Stomach (tissue), 4 donors: Measurements from ENCODE around the gene SEMA7A.

Source experiments
- EP300 ChIP-seq: sonication (generic); formaldehyde crosslinking; IDR thresholded peaks from one replicate; pipeline ENCODE4 v1.6.1; 2017; ENCODE audit warnings: antibody characterized with exemption
- POLR2A ChIP-seq, 4 donors: fragments of 450-650 bp; IDR thresholded peaks; one replicate each; pipeline ENCODE4 v1.6.1; 2016; ENCODE audit warnings: antibody characterized with exemption in 4 of 4, control low read depth in 2 of 4, mild to moderate bottlenecking in 1 of 4, moderate library complexity in 1 of 4
- POLR2AphosphoS5 ChIP-seq, 3 donors: sonication (generic); formaldehyde crosslinking; IDR thresholded peaks; one replicate each; pipeline ENCODE4 v1.6.1; 2016; ENCODE audit warnings: antibody characterized with exemption in 3 of 3
- TF ChIP-seq, protein P1 (sequence below), 7 experiments: fragments of 450-650 bp in 4 of 7; fragments of 200-600 bp in 3 of 7; sonication (generic) in 3 of 7; IDR thresholded peaks; one replicate each; pipeline ENCODE4 v1.5.1; 2016 to 2019; ENCODE audit warnings: antibody characterized with exemption in 7 of 7, control low read depth in 2 of 7, mild to moderate bottlenecking in 1 of 7

DNA sequence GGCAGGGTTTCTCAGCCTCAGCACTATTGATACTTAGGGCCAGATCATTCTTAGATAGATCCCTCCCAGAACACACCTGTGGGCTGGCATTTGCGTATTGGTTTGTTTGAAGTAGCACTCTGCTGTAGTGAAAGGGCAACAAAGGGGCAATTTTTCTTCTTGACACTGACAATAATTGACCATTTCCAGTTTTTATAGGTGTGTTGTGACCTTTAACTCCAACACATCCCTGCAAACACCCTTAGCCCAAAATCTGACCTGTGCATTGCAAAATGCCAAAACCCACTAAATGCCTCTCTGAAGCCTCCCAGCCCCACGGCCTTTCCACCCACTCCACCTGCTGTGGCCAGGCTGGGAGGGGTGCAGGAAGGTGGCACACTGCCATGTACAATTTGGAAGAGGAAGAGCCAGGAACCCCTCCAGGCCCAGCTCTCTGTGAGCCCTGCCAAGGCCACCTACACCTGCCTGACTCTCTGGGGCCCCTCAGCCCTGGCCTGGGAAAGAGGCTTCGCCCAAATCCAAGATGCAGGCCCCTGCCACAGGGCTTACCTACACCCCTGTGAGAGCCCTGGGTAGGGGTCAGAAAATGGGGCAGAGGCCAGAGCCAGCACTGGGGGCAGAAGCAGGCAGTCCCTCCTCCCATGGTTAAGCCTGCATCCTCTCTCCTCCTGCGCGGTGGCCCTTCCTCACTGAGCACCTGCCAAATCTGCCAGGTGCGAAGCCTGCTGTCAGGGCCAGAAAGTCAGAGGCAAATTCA is 56.8 kb downstream of the SEMA7A start:
- TF ChIP-seq, protein P1, sequence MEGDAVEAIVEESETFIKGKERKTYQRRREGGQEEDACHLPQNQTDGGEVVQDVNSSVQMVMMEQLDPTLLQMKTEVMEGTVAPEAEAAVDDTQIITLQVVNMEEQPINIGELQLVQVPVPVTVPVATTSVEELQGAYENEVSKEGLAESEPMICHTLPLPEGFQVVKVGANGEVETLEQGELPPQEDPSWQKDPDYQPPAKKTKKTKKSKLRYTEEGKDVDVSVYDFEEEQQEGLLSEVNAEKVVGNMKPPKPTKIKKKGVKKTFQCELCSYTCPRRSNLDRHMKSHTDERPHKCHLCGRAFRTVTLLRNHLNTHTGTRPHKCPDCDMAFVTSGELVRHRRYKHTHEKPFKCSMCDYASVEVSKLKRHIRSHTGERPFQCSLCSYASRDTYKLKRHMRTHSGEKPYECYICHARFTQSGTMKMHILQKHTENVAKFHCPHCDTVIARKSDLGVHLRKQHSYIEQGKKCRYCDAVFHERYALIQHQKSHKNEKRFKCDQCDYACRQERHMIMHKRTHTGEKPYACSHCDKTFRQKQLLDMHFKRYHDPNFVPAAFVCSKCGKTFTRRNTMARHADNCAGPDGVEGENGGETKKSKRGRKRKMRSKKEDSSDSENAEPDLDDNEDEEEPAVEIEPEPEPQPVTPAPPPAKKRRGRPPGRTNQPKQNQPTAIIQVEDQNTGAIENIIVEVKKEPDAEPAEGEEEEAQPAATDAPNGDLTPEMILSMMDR (IDR thresholded peaks at IDR 0.05) = no peak
- no peak for TF ChIP-seq EP300
- TF ChIP-seq POLR2AphosphoS5 (IDR thresholded peaks at IDR 0.05) = no peak
- no peak for TF ChIP-seq POLR2A (IDR thresholded peaks at IDR 0.05)
